ENCODE results near the gene ALKBH5. TPM values are rescaled to one million over a fixed set of nuclear protein-coding genes. Genes with fewer than 3 reads are reported as not detected.

The ALKBH5 gene
- 100 to 1,000 TPM; 177 to 193 TPM for total RNA-seq

DNA sequence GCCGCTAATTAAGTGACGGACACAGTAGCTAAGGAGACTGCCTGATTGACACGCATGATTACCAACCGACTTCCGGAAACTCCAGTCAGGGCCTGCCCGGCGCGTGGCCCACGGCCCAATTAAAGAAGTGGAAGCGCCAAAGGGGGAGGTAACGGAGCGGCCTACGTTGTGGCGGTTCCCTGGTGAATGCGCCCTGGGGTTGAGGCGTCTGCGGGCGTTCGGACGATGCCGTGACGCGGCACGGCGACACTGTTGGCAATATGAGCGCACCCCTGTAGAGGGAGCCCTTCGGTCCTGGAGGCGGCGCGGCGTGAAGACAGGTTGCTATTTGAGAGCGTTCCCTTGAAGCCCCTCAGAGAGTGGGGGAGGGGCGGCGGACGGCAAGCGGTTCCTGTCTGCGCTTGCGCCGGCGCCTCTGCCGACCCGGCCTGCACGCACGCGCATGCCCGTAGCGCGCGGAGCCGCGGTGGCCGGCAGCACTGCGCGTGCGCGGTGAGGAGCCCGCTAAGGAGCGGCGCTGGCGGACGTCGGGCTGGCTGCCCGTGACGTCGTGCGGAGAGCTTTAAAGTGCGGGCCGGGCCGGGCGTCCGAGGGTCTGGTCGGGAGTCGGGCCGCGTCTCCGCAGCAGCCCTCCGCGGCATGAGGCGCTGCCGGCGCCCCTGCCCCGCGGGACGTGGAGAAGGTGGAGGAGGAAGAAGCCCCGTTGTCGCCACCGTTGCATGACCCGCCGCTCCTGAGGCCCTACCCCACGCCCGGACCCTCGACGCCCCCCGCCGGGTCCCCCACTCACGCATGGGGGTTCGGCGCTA is at the start of gene ALKBH5:
Gene ALKBH5, plus strand, starts transcription at position 495 of the 809 bp plus-strand sequence. CDS start 416 bp downstream, outside the sequence.
- peak within 1 kb of the TSS; percentile 92 to 94 for H3K27ac ChIP-seq
- H3K36me3 ChIP-seq = no peaks in the 10 kb centered on the region
- no peaks in the 10 kb centered on the region for H3K9me3 ChIP-seq
- peak within 1 kb of the TSS; percentile 85 to 92 for H3K4me3 ChIP-seq
- peak; percentile 99 for DNase-seq (ENCODE audit: low spot score)
- peaks cover 0 to 53% of the 10 kb centered on the region in 2 donors for H3K4me1 ChIP-seq
- TF ChIP-seq, protein P1, sequence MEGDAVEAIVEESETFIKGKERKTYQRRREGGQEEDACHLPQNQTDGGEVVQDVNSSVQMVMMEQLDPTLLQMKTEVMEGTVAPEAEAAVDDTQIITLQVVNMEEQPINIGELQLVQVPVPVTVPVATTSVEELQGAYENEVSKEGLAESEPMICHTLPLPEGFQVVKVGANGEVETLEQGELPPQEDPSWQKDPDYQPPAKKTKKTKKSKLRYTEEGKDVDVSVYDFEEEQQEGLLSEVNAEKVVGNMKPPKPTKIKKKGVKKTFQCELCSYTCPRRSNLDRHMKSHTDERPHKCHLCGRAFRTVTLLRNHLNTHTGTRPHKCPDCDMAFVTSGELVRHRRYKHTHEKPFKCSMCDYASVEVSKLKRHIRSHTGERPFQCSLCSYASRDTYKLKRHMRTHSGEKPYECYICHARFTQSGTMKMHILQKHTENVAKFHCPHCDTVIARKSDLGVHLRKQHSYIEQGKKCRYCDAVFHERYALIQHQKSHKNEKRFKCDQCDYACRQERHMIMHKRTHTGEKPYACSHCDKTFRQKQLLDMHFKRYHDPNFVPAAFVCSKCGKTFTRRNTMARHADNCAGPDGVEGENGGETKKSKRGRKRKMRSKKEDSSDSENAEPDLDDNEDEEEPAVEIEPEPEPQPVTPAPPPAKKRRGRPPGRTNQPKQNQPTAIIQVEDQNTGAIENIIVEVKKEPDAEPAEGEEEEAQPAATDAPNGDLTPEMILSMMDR (IDR thresholded peaks at IDR 0.05) = no peak
- no peaks in the 10 kb centered on the region for H3K27me3 ChIP-seq

DNA sequence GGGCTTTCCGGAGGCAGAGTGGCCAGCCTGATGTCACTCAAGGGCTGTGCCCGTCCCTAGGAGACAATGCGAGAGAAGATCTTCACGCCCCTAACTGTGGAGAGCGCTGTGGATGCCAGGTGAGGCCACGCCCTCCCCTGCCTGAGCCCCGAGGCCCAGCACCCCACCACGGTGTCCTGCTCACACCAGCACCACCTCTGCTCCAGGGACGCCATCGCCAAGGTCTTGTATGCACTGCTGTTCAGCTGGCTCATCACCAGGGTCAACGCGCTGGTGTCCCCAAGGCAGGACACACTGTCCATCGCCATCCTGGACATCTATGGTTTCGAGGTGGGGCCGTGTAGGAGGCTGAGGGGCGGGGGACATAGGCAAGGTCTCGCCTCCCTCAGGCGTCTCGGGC is 47.3 kb upstream of the ALKBH5 start:
- DNase-seq (ENCODE audit: low spot score) = no peak
- H3K4me1 ChIP-seq = peaks cover 0 to 4% of the 10 kb centered on the region in 2 donors
- H3K9me3 ChIP-seq = no peaks in the 10 kb centered on the region
- H3K27me3 ChIP-seq = no peaks in the 10 kb centered on the region
- no peak overlapping the region for H3K4me3 ChIP-seq
- TF ChIP-seq, protein P1 (IDR thresholded peaks at IDR 0.05) = no peak
- H3K27ac ChIP-seq = no peak overlapping the region
- H3K36me3 ChIP-seq = no peaks in the 10 kb centered on the region

DNA sequence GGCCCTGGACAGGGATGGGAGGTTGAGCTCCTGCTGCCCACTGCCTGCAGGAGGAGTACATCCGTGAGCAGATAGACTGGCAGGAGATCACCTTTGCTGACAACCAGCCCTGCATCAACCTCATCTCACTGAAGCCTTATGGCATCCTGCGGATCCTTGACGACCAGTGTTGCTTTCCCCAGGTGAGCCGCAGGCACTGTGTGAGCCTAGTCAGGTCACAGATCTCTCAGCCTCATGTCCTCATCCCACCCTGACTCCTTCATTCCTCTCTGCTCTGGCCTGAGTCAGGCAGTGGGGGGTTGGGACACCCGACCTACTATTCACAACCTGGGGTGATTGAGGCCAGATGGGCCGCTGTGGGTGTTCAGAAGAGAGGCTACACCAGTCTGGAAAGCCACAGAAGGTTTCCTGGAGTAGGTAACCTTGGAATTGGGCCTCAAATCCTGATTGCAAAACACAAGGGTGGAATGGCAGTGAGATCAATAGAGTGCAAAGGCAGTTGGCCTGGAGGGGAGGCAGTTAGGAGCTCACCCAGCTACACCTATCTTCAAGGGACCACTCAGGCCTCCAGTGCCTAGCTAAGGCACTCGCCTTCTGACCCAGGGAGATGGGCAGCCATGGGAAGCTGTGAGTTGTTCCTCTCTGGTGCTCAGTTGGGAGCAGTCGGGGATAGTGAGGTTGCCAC is 45.4 kb upstream of the ALKBH5 start:
- H3K4me1 ChIP-seq = peaks cover 0 to 4% of the 10 kb centered on the region in 2 donors
- TF ChIP-seq, protein P1 (IDR thresholded peaks at IDR 0.05) = no peak
- no peaks in the 10 kb centered on the region for H3K36me3 ChIP-seq
- no peak overlapping the region for H3K27ac ChIP-seq
- no peak for DNase-seq (ENCODE audit: low spot score)
- no peaks in the 10 kb centered on the region for H3K27me3 ChIP-seq
- no peaks in the 10 kb centered on the region for H3K9me3 ChIP-seq
- no peak overlapping the region for H3K4me3 ChIP-seq

GRCh38 chr17:18139092-18139491 is 44.5 kb upstream of the ALKBH5 start:
- H3K27me3 ChIP-seq = no peaks in the 10 kb centered on the region
- no peak overlapping the region for H3K4me3 ChIP-seq
- no peak overlapping the region for H3K27ac ChIP-seq
- no peaks in the 10 kb centered on the region for H3K36me3 ChIP-seq
- TF ChIP-seq, protein P1 (IDR thresholded peaks at IDR 0.05) = no peak
- peaks cover 0 to 4% of the 10 kb centered on the region in 2 donors for H3K4me1 ChIP-seq
- no peak for DNase-seq (ENCODE audit: low spot score)
- H3K9me3 ChIP-seq = no peaks in the 10 kb centered on the region

DNA sequence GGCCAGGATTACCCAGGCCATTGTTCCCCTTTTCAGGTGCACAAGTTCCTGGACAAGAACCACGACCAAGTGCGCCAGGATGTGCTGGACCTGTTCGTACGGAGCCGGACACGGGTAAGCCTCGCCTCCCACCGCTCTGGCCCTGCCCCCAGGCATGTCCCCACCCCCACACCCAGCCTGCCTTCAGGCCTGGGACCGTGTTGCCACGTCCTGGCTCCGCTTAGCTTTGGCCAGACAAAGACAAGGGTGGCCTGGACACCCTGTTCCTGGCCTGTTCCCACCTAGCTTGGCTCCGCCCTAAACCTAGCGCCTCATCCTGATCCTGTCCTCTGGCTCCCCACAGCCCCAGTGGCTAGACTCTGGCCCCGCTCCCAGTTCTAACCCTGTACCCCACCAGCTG is 44.1 kb upstream of the ALKBH5 start:
- Histone ChIP-seq H3K36me3 (no peaks in the 10 kb centered on the region), H3K9me3 (no peaks in the 10 kb centered on the region), H3K4me1 (peaks cover 0 to 4% of the 10 kb centered on the region in 2 donors), H3K4me3 (no peak overlapping the region), H3K27me3 (no peaks in the 10 kb centered on the region), H3K27ac (no peak overlapping the region)
- no peak for DNase-seq (ENCODE audit: low spot score)
- TF ChIP-seq, protein P1 (IDR thresholded peaks at IDR 0.05) = no peak
